Smooth muscle cell of the pulmonary artery (primary cell): ENCODE measurements around the gene GPI. TPM values are rescaled to one million over a fixed set of nuclear protein-coding genes. Genes with fewer than 3 reads are reported as not detected.

Source experiments
- total RNA-seq: library from RNA; depleted of rRNA; stranded (reverse); fragments of >200 nt; gene quantifications from 2 replicates; pipeline ENCODE4 v1.2.3, GENCODE V29; 2014

Gene GPI
- 411 and 466 TPM in 2 replicates for total RNA-seq

GRCh38 chr19:34364830-34365462, at the start of gene GPI:
TSS of gene GPI (plus strand) at chr19:34365196. CDS start at chr19:34365267, 71 bp downstream.

GRCh38 chr19:34404109-34404909, 39.3 kb downstream of the GPI start, which contains the start of gene PDCD2L:
TSS of gene PDCD2L (plus strand) at chr19:34404399. CDS start at chr19:34404431, 32 bp downstream.

Other genes starting within 250 kb of the GPI start
- gene LSM14A, start 192.7 kb upstream of the GPI start, total RNA-seq, result 113 and 121 TPM in 2 replicates
- 16.2 and 20.1 TPM in 2 replicates for gene GARRE1, start 110.6 kb upstream of the GPI start, total RNA-seq
- gene PDCD2L, start 39.2 kb downstream of the GPI start, total RNA-seq, result 4.9 and 7.0 TPM in 2 replicates
- 150 and 161 TPM in 2 replicates for gene UBA2, start 63.2 kb downstream of the GPI start, total RNA-seq
- gene WTIP, start 116.6 kb downstream of the GPI start, total RNA-seq, result 53.9 and 58.2 TPM in 2 replicates